HG02610 (cell line): Measurements from ENCODE around the gene DHRS4.
A peak's percentile ranks its signal among the peaks of the same experiment; 100 is the strongest.
"Not testable (repeated sequence)": the region's sequence is repeated elsewhere in the genome, so short reads cannot be mapped to it uniquely, and the experiment has no call there.

Experiments used
- ATAC-seq: cut with Tn5 transposase; IDR thresholded peaks from one replicate; pipeline ENCODE4 v1.9.1; 2021; ENCODE audit warnings: mild to moderate bottlenecking, moderate library complexity; ENCODE audit not compliant: unreplicated experiment

Gene DHRS4

DNA sequence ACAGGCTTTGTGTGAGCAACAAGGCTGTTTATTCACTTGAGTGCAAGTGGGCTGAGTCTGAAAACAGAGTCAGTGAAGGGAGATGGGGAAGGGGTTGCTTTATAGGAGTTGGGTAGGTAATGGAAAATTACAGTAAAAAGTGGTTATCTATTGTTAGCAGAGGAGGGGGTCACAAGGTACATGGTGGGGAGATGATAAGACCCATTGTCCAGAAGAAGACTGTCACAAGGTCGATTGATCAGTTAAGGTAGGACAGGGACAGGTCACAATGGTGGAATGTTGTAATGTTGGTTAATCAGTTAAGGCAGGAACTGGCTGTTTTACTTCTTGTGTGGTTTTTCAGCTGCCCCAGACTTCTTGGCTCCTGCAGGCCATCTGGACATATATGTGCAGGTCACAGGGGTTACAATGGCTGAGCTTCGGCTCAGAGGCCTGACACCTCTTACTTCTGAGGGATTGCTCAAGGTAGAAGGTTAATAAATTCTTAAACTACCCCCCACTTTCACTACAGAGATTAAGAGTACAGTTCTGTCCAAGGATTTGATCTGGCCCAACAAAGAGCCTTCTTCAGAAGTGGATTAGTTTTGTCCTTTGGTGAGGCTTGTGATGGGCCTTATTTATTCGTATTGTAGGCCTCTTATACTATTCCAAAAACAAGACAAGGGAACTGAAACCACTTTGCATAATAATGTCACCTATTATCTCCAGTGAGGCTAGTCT lies 13.8 kb upstream of the DHRS4 start:
- no peak for ATAC-seq

DNA sequence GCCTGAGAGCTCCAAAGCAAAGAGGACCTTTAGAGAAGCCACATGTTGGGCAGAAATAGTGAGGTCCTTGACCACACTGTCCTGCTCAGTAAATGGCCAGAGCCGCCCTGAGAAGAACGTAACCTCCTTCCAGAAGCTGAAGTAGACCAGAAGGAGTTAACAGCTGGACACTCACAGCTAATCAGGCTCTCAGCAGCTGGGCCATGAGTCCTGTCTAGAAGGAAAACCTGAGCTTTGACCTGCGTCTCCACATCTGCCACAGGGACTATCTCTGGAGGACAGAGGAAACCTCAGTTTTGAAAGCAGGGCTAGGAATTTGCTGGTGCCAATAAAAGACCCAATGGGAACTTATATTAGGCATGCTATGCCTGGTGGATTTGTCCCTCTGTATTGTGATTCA lies 12.3 kb upstream of the DHRS4 start:
- no peak for ATAC-seq

DNA sequence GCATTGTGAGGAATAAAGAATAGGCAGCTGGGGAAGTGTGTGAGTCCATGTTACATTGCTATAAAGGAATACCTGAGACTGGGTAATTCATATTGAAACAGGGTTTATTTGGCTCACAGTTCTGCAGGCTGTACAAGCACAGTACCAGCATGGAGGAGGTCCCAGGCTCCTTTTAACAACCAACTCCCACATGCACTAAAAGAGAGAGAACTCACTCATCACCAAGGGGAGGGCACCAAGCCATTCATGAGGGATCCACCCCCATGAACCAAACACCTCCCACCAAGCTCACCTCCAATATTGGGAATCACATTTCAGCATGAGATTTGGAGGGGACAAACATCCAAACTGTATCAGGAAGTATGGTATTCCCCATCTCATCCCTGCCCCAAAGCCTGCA lies 11.9 kb upstream of the DHRS4 start:
- ATAC-seq, result no peak

DNA sequence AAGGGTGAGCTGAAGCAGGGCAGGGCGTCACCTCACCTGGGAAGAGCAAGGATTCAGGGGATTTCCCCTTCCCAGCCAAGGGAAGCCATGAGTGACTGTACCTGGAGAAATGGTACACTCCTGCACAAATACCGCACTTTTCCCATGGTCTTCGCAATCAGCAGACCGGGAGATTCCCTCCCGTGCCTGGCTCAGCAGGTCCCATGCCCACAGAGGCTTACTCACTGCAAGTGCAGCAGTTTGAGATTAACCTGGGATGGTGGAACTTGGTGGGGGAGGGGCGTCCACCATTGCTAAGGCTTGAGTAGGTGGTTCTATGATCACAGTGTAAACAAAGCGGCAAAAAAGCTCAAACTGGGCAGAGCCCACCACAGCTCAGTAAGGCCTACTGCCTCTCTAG lies 11.0 kb upstream of the DHRS4 start:
- ATAC-seq, result no peak

DNA sequence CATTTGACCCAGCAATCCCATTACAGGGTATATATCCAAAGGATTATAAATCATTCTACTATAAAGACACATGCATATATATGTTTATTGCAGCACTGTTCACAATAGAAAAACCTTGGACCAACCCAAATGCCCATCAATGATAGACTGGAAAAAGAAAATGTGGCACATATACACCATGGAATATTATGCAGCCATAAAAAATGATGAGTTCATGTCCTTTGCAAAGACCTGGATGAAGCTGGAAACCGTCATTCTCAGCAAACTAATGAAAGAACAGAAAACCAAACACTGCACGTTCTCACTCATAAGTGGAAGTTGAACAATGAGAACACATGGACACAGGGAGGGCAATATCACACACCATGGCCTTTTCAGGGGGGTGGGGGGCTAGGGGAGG lies 4.5 kb upstream of the DHRS4 start:
- ATAC-seq, result not testable (repeated sequence)

DNA sequence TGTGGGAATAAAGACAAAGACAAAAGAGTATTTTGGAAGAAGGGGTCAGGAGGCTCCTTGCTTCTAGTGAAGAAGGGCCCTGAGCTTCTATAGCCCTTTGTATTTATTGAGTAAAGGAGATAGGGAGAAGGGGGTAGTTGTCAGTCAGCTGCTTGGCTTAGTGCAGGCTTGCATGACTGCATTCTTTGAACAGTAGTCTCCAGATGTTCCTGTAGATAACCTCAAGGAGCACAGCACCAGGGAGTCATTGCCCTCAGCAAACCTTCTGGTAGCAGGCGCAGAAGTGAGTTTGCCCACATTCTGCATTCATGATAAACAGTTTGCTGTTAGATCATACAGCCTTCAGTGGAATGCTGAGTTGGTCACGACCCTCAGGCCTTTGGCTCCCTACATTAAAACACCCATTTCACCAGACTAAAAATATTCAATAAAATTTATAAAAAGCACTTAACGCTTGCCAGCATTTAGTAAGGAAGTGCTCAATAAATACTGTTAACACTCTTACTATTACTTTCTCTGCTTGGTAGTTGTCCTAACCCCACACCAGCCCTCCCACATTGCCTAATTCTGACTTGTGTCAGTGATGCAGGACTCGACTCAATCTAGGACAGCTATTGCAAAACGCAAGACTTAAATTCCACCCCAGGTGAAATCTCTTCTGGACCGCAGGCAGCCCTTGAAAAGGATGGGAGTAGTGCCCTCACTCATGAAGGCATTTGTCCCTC lies 3.0 kb upstream of the DHRS4 start:
- ATAC-seq, result no peak

DNA sequence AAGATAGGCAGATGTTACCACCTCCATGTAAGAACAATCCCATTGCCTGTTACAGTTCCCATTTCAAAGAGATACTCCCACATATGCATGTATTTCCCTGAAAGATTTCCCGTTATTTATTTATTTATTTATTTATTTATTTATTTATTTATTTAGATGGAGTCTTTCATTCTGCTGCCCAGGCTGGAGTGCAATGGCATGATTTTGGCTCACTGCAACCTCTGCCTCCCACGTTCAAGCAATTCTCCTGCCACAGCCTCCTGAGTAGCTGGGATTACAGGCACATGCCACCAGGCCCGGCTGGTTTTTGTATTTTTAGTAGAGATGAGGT lies 2.5 kb upstream of the DHRS4 start:
- ATAC-seq, result not testable (repeated sequence)

DNA sequence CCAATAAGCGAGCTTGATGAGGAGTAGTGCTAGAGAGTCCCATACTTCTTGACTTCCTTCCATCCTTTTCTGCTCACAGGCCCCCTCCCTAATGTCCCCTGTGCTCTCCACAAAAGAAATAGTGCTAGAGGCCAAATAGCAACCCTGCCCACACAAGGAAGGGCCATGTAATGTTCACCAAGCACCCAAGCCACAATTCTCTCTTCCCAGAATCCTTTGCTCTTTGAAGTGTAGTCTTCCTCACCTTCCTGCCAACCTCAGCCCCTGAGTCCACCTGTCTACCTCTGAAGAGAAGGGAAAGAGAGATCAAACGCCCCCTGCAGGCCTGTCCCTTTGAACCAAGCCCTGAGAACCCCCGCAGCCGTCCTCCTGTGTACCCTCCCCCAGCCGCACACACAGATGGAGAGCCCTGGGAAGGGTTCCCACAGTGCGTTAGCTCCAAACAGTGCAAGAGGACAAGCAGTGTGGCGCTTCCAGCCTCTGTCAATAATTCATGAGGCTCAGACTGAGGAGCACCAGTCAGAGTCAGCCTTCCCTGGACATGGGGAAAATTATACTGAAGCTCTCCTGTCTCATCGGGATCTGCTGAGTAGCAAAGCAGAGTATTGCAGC lies 1.9 kb upstream of the DHRS4 start:
- no peak for ATAC-seq

DNA sequence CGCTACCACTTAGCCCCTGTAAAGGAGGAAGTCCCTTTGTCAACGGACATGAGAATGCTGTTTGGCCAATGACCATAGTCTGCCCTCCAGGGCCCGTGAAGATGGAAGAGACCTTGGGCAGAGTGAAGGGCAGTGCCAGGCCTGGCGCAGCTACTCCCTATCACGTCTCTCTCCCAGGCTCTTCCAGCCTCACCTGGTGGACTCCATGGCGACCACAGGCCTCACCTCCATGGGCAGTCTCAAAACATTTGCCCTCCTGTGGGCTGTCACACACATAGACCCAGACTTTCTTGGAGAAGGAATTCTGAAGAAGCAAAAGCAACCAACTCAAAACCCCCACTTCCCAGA lies 480 bp upstream of the DHRS4 start:
- not testable (repeated sequence) for ATAC-seq

DNA sequence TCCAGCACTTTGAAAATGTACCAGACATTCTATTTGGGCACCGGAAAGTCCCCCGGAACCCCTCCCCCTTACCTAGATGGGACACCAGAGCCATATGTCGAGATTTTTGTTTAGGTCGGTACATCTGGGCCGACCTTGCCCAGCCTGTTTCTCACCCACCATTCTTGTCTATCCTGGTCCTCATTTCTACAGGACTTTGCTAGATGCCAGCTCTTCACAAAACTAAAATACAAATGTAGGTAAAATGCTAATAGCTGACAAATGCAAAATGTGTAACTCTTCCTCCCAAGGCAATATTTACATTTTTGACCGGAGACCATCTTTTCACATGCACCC lies 677 bp downstream of the DHRS4 start:
- ATAC-seq, result peak; percentile 15

DNA sequence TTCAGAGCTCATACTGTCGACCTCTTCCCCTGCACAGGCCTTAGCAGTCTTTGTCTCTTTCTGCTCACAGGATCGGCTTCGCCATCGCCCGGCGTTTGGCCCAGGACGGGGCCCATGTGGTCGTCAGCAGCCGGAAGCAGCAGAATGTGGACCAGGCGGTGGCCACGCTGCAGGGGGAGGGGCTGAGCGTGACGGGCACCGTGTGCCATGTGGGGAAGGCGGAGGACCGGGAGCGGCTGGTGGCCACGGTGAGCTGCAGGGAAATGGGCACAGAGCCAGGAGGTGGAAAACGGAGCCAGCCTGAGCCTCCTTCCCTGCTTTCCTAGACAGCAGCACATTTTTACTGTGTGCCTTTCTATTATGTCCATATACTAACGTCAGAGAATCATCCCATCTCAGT lies 1.4 kb downstream of the DHRS4 start:
- ATAC-seq, result not testable (repeated sequence)

DNA sequence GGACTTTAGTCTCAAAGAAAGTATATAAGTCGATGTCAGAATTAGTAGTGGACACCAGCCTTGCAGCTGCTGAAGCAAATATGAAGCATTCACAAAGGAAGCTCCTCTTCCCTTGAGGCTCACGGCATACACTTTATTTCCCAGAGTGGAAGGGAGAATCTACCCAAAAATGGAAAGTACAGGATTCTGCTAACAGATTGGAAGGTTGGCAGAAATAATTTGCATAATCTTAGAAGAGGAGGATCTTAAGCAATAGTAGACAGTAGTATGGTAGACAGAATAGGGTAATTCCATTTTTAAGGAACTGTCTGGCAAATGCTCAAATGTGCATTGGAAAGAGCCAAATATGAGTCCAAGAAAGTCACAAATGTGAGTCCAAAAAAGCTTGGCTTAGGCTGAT lies 2.2 kb downstream of the DHRS4 start:
- ATAC-seq, result not testable (repeated sequence)

DNA sequence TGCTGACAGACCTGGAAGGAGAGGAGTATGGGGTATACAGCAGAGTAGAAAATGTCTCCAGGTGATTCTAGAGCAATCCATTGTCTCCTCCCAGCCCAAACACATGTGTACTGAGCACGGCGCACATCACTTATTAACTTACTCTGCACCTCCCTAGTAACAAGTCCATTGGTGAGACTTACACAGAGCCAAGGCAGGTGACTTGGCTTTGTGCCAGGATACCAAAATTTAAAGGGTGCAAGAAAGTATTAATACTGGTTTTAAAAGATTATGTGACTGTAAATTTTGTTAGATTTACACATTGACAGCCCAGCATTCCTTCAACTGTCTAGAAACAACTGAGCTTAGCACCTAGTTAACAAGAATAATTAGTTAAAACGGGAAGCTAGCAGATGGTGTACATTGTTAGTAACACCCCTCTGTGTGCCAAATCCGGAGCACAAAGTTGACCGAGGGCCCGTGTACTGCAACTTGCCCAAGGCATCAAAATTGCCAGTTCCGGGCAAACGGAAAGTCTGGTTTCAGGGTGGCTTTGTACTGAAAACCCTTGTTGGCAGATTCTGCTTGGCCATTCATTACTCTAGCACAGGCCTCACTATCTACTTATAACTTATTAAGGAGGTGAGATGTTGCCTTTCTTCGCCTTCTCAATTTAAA lies 4.5 kb downstream of the DHRS4 start:
- ATAC-seq, result not testable (repeated sequence)

DNA sequence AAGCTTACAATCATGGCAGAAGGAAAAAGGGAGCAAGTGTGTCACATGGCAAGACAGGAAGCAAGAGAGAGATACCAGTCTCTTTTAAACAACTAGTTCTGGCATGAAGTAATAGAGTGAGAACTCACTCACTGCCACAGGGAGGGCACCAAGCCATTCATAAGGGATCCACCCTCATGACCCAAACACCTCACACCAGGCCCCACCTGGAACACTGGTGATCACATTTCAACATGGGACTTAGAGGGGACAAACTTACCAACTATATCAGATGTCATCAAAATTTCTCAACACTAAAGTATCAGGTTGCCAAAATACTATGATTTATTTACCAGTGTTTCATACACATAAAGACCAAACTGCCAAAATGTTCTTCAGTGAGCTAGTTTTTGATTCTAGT lies 7.3 kb downstream of the DHRS4 start:
- ATAC-seq, result not testable (repeated sequence)

DNA sequence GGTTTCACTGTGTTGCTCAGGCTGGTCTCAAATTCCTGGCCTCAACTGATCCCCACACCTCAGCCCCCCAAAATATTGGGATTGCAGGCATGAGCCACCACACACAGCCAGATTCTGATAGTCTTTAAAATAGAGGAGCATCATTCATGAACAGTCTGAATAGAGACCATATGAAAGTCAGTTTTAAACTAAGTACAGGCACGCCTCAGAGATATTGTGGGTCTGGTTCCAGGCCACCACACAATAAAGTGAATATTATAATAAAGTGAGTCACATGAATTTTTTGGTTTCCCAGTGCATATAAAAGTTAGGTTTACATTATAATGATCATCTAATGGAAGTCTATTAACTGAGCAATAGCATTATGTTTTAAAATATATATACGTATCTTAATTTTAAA lies 8.1 kb downstream of the DHRS4 start:
- ATAC-seq, result not testable (repeated sequence)

DNA sequence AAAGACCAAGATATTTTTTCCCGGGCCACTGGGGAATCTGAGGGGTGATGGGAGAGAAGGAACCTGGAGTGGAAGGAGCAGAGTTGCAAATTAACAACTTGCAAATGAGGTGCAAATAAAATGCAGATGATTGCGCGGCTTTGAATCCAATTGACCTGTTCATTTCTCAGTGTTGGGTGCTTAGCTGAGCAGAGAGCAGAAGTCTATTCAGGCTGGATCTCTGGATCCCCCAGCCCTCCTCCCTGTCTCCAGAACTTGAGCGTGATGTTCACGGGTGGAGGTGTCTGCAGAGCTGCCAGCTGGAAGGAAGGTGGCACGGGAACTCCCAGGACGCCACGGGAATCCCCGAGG lies 15.5 kb downstream of the DHRS4 start:
- not testable (repeated sequence) for ATAC-seq

DNA sequence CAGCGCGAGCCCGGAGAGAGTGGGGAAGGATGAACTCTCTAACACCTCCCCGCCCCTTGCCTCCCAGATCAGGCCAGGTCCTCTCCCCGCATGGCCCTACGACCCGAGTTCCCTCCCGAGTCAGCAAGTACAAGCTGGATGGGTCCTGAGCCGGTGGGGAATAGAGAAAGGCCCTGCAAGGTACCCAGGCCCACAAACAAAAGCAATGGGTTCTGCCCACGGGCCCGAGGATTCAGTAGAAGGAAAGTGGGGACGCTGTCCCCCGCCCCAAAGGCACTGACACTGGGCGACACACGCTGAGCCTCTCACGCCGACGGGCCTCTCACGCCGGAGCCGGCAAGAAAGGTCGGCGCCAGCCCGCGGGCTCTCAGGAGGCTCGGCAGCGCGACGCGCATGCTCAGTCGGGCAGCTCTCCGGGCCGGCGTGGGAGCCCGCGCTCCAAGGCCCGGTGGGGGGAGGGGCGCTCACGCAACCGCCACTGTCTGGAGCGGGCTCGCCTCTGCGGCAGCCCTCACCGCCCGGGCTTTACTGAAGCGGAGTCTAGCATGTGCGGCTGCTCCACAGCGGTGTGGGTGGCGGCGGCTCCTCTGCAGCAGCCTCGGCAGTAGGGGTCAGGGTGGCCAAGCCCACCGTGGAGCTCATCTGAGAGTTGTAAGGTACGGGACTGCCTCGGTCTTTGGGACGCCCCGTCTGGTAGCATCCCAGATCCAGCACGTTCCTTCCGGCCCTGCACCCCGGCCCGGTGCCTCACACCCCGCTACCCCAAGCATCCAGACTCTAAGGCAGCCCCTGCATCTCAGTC lies 16.1 kb downstream of the DHRS4 start:
- peak; percentile 76 for ATAC-seq

DNA sequence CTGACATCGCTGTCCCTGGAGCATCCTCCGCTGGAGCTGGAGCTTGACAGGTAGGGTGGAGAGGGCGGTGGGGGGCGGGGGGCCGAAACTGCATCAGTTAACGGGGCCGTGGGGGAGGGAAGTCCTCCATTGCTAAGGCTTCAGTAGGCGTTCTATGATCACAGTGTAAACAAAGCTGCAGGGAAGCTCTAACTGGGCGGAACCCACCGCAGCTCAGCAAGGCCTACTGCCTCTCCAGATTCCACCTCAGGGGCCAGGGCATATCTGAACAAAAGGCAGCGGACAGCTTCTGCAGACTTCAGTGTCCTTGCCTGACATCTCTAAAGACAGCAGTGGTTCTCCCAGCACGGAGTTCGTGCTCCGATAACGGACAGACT lies 16.7 kb downstream of the DHRS4 start:
- ATAC-seq, result not testable (repeated sequence)

DNA sequence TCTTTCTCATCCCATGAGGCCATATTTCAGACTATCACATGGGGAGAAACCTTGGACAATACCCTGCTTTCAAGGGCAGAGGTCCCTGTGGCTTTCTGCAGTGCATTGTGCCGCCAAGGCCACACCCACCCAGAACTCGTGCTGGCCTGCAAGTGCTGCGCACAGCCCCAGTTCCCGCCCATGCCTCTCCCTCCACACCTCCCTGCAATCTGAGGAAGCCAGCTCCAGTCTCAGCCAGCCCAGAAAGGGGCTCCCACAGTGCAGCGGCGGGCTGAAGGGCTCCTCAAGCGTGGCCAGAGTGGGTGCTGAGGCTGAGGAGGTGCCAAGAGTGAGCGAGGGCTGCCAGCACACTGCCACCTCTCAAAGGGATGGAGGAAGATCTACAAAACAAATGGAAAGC lies 19.6 kb downstream of the DHRS4 start:
- ATAC-seq, result not testable (repeated sequence)

DNA sequence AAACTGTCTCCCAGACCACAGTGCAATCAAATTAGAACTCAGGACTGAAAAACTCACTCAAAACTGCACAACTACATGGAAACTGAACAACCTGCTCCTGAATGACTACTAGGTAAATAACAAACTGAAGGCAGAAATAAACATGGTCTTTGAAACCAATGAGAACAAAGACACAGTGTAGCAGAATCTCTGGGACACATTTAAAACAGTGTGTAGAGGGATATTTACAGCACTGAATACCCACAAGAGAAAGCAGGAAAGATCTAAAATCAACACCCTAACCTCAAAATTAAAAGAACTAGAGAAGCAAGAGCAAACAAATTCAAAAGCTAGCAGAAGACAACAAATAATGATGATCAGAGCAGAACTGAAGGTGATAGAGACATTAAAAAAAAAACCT lies 20.5 kb downstream of the DHRS4 start:
- ATAC-seq, result not testable (repeated sequence)

DNA sequence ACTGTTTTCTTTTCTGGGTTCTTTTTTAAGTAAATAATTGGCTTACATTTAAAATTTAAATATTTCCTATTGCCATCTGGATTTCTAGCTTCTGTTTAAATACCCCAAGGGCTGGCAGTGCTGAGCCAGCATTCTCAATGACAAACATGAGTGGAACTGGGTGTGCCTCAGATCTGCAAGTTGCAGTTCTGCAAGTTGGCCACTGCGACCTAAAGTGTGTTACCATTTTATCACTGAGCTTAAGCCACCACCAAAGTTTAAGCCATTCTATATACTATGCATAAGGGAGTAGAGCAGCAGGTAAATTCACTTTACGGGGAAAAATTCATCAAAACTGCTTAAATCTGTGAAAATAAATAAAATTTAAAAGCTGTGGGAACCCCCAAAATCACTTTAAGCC lies 23.6 kb downstream of the DHRS4 start:
- ATAC-seq, result not testable (repeated sequence)
